Ammon's horn (tissue), 1 donor: ENCODE data around the gene COX7B2.

Experiments
- DNase-seq: peaks from one replicate; pipeline ENCODE4 v3.0.0-alpha.2; 2016; ENCODE audit warnings: low spot score

The COX7B2 gene

GRCh38 chr4:46889410-46889809 lies 19.6 kb downstream of the COX7B2 start:
- DNase-seq, result no peak

GRCh38 chr4:46886711-46887110 lies 22.3 kb downstream of the COX7B2 start:
- no peak for DNase-seq

- no peak for DNase-seq
Measured at GRCh38 chr4:46878641-46879040, 30.4 kb downstream of the COX7B2 start.

- DNase-seq, result no peak
Measured at GRCh38 chr4:46874811-46875210, 34.2 kb downstream of the COX7B2 start.

GRCh38 chr4:46870411-46870810 lies 38.6 kb downstream of the COX7B2 start:
- no peak for DNase-seq

GRCh38 chr4:46856333-46856732 lies 52.7 kb downstream of the COX7B2 start:
- no peak for DNase-seq

- DNase-seq, result no peak
Measured at GRCh38 chr4:46852800-46853199, 56.2 kb downstream of the COX7B2 start.

- no peak for DNase-seq
Measured at GRCh38 chr4:46850026-46850425, 59.0 kb downstream of the COX7B2 start.

GRCh38 chr4:46844325-46844917 lies 64.6 kb downstream of the COX7B2 start:
- DNase-seq, result peak; percentile 65

GRCh38 chr4:46839128-46839527 lies 69.9 kb downstream of the COX7B2 start:
- DNase-seq, result peak; percentile 67

GRCh38 chr4:46837639-46838038 lies 71.4 kb downstream of the COX7B2 start:
- no peak for DNase-seq

- no peak for DNase-seq
Measured at GRCh38 chr4:46836584-46836983, 72.5 kb downstream of the COX7B2 start.

- no peak for DNase-seq
Measured at GRCh38 chr4:46830971-46831454, 78.0 kb downstream of the COX7B2 start.

GRCh38 chr4:46820154-46820553 lies 88.9 kb downstream of the COX7B2 start:
- no peak for DNase-seq

GRCh38 chr4:46819095-46819494 lies 90.0 kb downstream of the COX7B2 start:
- DNase-seq, result no peak

- DNase-seq, result no peak
Measured at GRCh38 chr4:46818604-46819003, 90.4 kb downstream of the COX7B2 start.

- no peak for DNase-seq
Measured at GRCh38 chr4:46817806-46818205, 91.2 kb downstream of the COX7B2 start.

- DNase-seq, result no peak
Measured at GRCh38 chr4:46804781-46805413, 104.1 kb downstream of the COX7B2 start.

GRCh38 chr4:46793036-46793435 lies 116.0 kb downstream of the COX7B2 start:
- DNase-seq, result no peak

GRCh38 chr4:46781434-46782092 lies 127.5 kb downstream of the COX7B2 start:
- DNase-seq, result no peak

GRCh38 chr4:46765465-46765864 lies 143.6 kb downstream of the COX7B2 start:
- no peak for DNase-seq

GRCh38 chr4:46730075-46730474 lies 179.0 kb downstream of the COX7B2 start:
- DNase-seq, result no peak

GRCh38 chr4:46720055-46720454 lies 189.0 kb downstream of the COX7B2 start:
- no peak for DNase-seq
